GM10266 (cell line): ENCODE results near the gene DNASE1L3.

Experiments used
- DNase-seq: peaks from one replicate; pipeline ENCODE4 v3.0.0; 2012; ENCODE audit errors: extremely low spot score
- CTCF ChIP-seq: IDR thresholded peaks from 2 replicates; pipeline ENCODE4 v1.5.1; 2012; ENCODE audit warnings: mild to moderate bottlenecking, low read depth; ENCODE audit not compliant: control insufficient read depth, insufficient read depth; ENCODE audit errors: missing control alignments

Gene DNASE1L3

GRCh38 chr3:58198804-58199203 is 12.0 kb downstream of the DNASE1L3 start:
- TF ChIP-seq CTCF: no peak
- DNase-seq: no peak

- DNase-seq: no peak
- TF ChIP-seq CTCF: no peak
These were observed 12.4 kb downstream of the DNASE1L3 start for GRCh38 chr3:58198362-58198761.

GRCh38 chr3:58197588-58197987 is 13.2 kb downstream of the DNASE1L3 start:
- no peak for TF ChIP-seq CTCF
- DNase-seq: no peak

- TF ChIP-seq CTCF: no peak
- no peak for DNase-seq
These were observed 16.9 kb downstream of the DNASE1L3 start for GRCh38 chr3:58193682-58194407.

- TF ChIP-seq CTCF: no peak
- DNase-seq: no peak
These were observed 18.7 kb downstream of the DNASE1L3 start for GRCh38 chr3:58192069-58192468.

GRCh38 chr3:58191361-58191991 is 19.3 kb downstream of the DNASE1L3 start:
- no peak for DNase-seq
- no peak for TF ChIP-seq CTCF

GRCh38 chr3:58190882-58191281 is 19.9 kb downstream of the DNASE1L3 start:
- TF ChIP-seq CTCF: no peak
- DNase-seq: no peak
